Activated naive CD4-positive, alpha-beta T cell treated with anti-CD3 and anti-CD28 coated beads, Interleukin-2, amount 50 U/mL, for 16 hours (primary cell): ENCODE data around the gene SULT6B1.
"Not testable (repeated sequence)": the region's sequence is repeated elsewhere in the genome, so short reads cannot be mapped to it uniquely, and the experiment has no call there.

Source experiments
- DNase-seq: peaks from one replicate; pipeline ENCODE4 v3.0.0-alpha.2; 2020

Gene SULT6B1

GRCh38 chr2:37188570-37188969, at the start of gene SULT6B1:
SULT6B1 (minus strand) TSS chr2:37188670; CDS start chr2:37188640, 30 bp downstream.
- DNase-seq: no peak

- no peak for DNase-seq
Observed at GRCh38 chr2:37232131-37232933, 43.9 kb upstream of the SULT6B1 start.

DNA sequence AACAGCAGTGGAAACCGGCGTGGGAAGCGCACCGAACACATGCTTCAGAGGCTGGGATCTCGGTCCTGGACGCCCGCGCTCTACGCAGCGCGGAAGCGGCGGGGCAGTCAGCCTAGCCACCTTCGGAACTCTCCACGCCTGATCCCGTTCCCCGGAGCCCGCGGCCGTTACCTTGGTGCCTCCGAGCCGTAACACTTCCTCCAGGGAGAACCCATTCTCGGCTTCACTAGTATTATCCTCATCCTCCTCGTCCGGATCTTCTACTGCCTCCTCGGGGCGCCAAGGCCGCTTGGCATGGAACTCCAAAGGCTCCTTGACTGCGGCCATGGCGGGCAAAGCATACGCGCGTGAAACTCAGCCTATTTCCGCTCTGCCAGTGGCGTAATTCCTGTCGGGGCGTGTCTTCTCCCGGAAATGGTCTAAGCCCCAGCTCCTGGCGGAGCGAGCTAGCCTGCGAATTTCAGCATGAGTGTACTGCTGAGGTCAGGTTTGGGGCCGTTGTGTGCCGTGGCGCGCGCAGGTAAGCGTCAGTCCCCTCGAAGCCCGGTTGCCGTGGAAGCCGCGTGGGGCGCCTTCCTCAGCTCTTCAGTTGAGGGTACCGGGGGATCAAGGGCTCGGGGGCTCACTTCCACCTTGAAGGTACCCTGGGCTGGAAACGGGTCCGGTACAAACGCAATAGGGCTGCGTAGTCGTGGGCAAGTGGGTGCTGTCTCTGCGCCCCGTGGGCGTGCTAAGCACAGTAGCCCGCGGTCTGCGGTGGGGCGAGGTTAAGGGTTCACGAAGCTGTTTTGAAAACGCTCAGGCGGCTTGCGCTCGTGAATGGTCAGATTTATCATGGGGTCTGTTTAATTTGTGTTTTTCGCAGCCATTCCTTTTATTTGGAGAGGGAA, 43.0 kb upstream of the SULT6B1 start, which contains the start of the genes CEBPZ and NDUFAF7:
Gene CEBPZ (minus strand): TSS at position 356 of the 890 bp plus-strand sequence. CDS start 29 bp downstream, at position 327.
Gene NDUFAF7 (plus strand): TSS at position 418 of the 890 bp plus-strand sequence. CDS start 48 bp downstream, at position 466.
- DNase-seq: peak; percentile 88

- DNase-seq: no peak
Observed at GRCh38 chr2:37230581-37230980, 42.1 kb upstream of the SULT6B1 start.

DNA sequence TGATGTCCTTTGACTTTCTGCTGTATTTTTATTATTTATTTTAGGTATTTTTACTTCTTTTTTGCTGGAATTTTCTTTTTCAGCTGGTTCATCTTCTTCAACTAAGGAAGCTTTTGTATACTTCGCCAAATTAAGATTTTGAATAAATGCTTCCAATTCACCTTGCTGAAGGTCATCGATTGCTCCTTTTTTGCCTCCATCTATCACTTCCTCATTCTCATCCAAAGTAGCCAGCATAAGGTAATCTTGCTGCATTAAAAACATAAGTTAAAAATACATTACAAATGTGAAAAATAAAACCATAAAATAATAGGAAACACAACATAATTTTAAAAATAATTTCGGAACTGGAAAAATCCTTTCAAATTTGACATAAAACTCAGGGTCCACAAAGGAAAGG, 40.3 kb upstream of the SULT6B1 start:
- no peak for DNase-seq

DNA sequence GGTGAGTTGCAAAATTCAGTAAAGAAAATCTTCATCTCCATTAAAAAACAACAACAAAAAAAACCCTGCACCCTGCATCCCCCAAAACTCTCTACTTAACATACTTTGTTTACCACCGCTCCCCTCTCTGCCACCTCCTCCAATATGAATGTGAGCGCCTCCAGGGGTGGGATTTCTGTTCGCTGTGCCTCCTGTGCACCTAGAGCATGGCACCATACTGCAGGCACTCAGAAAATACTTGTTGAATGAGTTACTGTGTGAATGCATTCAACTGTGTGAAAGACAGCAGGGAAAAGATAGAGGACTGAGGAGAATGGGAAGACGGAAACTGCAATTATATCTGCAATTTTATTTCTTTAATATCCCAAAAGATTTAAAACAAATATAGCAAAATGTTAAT, 38.4 kb upstream of the SULT6B1 start:
- no peak for DNase-seq

DNA sequence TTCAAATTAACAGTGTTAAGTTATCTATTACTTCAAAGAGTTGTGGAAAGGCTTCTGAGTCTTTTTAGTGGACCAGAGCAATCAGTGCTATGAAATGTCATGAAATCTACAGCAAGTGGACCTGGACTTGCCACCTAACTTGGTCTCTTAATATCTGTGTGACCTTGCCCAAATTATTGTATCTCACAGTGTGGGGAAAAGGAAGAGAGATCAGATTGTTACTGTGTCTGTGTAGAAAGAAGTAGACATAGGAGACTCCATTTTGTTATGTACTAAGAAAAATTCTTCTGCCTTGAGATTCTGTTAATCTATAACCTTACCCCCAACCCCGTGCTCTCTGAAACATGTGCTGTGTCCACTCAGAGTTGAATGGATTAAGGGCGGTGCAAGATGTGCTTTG, 36.7 kb upstream of the SULT6B1 start:
- DNase-seq: not testable (repeated sequence)

GRCh38 chr2:37224063-37224462, 35.6 kb upstream of the SULT6B1 start:
- no peak for DNase-seq

GRCh38 chr2:37223131-37223530, 34.7 kb upstream of the SULT6B1 start:
- DNase-seq: no peak

DNA sequence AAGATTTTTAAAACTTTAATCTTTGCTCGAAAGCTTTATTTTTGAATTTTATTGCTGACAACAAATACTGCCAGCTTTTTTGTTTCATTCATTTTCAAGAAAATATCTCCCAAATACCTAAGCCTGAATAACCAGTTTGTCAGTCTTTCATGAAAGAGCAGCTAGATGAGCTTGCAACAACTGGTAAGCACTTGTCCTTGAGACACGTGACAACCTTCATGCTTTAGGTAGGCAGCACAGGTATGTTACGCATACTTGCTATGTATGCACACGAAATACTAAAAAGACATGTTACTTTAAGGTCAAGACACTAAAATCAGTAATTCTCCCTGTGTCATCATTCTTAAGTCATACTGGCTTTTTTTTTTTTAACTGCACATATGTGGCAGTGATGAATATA, 30.6 kb upstream of the SULT6B1 start:
- no peak for DNase-seq

GRCh38 chr2:37215250-37215649, 26.8 kb upstream of the SULT6B1 start:
- no peak for DNase-seq

DNA sequence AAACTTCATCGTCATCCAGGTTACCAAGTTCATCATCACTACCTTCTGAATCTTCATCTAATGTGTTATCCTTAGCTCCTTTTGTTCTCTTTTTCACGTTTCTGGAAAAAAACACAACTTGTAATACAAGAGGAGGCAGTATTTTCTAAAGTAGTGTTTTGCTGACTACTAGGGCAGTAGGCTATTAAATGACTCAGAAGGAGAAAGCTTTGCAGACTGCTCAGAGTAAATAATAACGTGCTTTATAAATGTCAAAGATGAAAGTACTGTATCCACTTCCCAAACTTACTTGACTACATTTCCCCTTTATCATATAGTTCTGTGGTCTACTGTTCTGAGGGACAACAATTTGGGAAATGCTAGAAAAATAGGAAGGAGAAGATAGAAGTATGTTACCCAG, 23.5 kb upstream of the SULT6B1 start:
- no peak for DNase-seq

DNA sequence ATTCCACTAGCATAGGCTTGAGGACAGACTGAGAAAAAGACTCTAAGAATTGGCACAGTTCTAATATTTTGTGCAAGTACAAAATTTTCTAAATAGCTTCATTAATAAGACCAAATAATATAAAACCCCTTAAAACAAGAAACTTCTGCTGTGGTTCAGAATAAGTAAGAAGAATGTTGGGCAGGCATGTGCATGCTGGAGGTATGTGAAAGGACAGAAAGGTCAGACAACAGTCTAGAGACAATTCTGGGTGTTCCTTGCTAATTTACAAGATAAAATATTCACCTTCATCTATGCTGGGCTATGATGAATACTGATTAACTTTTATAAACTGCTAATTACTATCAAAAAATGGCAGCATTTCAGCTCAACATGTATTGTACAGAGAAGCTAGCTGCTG, 22.7 kb upstream of the SULT6B1 start:
- DNase-seq: no peak

GRCh38 chr2:37206760-37207159, 18.3 kb upstream of the SULT6B1 start:
- not testable (repeated sequence) for DNase-seq

DNA sequence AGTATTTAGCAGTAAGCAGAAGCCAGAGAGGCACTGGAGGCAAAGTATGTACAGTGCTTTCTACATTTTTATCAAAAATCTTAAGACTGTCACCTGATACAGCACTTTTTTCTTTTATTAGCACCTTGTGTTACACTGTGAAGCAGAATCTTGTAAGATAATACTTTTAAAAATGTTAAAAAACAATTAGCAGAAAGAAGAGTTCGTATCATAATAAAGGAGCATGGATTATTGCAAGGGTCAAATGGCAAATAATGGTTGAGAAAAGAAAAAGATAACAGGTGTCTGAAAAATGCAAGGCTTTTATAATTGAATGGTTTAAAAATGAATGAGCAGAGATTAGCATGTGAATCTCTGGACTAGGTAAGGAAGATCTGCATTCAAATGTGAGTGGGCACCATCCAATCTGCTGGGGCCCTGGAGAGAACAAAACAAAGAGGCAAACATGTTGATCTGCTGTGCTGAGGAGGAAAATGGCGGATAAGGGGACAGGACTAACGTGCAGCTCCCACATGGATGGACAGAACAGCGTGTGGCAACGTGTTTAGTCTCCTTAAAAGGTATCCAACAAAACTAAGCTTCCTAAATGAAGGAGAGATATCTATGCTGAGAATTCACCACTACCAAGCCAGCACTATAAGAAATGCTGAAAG, 17.3 kb upstream of the SULT6B1 start:
- no peak for DNase-seq

- DNase-seq: not testable (repeated sequence)
Observed at GRCh38 chr2:37205071-37205661, 16.7 kb upstream of the SULT6B1 start.

- DNase-seq: no peak
Observed at GRCh38 chr2:37203708-37204107, 15.2 kb upstream of the SULT6B1 start.

GRCh38 chr2:37201766-37202165, 13.3 kb upstream of the SULT6B1 start:
- DNase-seq: no peak

DNA sequence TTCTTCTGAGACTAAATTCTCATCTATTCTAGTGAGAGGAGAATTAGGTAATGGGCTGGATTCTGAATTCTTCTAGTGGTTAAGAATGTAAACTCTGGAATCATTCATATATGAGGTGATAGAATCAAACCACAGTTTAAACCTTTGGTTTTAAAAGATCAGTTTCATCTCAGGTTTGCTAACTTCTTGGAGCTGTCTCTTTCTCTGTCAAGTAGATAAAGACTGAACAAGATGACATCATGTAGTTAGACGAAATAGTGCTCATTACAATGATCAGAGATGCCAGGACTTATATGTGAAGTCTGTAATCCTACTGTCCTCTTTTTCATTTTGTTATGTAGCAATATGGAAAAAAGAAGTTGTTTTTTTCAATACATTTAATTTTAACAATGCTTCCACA, 12.7 kb upstream of the SULT6B1 start:
- DNase-seq: no peak

DNA sequence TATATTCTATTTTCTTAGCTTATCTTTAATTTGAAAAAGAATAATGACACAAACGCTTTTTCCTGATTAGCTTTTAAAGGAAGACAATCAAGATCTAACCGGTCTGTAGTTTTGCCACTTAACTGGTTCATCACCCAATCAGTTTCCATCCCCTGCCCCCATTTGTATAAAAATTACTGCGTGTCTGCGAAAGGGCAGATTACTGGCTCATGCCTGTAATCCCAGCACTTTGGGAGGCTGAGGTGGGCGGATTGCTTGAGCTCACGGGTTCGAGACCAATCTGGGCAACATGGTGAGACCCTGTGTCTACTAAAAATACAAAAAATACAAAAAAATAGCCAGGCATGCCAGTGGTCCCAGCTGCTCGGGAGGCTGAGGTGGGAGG, 10.2 kb upstream of the SULT6B1 start:
- no peak for DNase-seq

DNA sequence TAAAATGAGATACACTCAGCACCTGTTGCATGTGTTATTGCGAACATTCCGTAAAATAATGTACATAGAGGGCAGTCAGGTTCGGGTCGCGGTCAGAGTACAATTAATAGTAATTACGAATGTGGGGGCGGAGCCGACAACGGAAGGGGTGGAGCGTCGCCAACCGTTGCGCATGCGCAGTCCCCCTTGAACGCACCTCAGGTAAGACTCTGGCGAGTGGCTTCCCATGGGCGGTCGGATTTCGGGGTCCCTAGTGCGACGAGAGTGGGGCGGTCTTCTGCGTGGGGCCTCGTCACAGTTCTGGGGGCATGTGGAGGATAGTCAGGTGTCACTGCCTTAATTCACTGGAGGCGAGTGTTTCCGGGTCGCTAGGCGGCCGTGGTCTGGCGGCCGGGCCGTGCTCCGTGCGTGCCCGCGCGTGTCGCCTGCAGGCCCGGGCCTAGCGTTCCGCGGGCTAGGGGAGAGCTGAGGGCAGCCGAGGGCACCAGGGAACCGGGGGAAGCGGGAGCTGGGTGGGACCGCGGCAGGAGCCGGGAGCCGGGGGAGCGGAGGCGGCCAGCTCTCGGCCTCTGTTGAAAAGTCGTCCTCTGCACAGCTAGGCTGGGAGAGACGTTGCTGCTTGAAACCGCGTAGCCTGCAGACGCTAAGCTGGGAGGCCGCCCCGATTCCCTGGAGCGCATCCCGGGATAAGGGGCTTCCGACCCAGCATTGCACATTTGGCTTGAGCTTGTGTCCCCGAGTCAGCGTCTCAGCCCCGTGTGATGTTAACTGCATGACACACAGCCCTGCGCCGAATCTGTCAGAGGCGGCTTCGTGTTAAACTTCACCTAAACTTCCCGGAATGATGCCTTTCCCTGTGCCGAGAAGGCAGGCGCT, 8.1 kb upstream of the SULT6B1 start, which contains the start of gene CEBPZOS:
Gene CEBPZOS (plus strand): TSS at position 177 of the 876 bp plus-strand sequence. CDS start 3,209 bp downstream, outside the sequence.
- DNase-seq: peak; percentile 84
